K562 (cell line): ENCODE measurements around the gene LRCH1. TPM values are rescaled to one million over a fixed set of nuclear protein-coding genes. Genes with fewer than 3 reads are reported as not detected.

ENCODE experiments used
- ATAC-seq: fragments of 200-7000 bp; cut with Tn5 transposase; 3 replicates; pipeline ENCODE4 v1.9.1; 2020; ENCODE audit warnings: moderate library complexity
- BruUV-seq: library from RNA; stranded (reverse); fragments of 400-500 nt; replicated peaks from 2 replicates; lab custom pipeline; 2021; lab: Mats Ljungman, UMichigan
- CTCF ChIA-PET: fragments of 300-600 bp; formaldehyde crosslinking; extraction: SDS; loops from one replicate; lab custom pipeline; 2021; ENCODE audit warnings: low intra/inter-chr PET ratio; lab: Yijun Ruan, JAX
- POLR2A ChIA-PET: fragments of 300-600, 350-650 bp; sonication (Branson Sonifier 250); formaldehyde crosslinking; extraction: SDS; loops from one replicate; lab custom pipeline; 2021; ENCODE audit warnings: antibody characterized with exemption, inconsistent platforms; lab: Yijun Ruan, JAX
- DNase-seq, 4 experiments: peaks; one replicate each; pipeline versions ENCODE4 v3.0.0 to v3.0.0-alpha.2; 2011 to 2018; ENCODE audit warnings: low spot score in 3 of 4, mixed read lengths in 3 of 4; ENCODE audit errors: extremely low read depth in 1 of 4
- FAIRE-seq: peaks from 2 replicates; lab custom pipeline; 2011; peaks lifted over from hg19 to GRCh38; lab: Jason Lieb, UNC
- H2AFZ ChIP-seq: 2 replicates; pipeline ENCODE4 v1.6.0; 2011; ENCODE audit warnings: low read depth, low read length, control low read depth, inconsistent platforms
- H3K27ac ChIP-seq: fragments of 200-600 bp; 3 replicates; pipeline ENCODE4 v1.8.0; 2011; ENCODE audit warnings: low read depth, mild to moderate bottlenecking, control low read depth, inconsistent platforms, low read length, moderate library complexity, mixed read lengths; ENCODE audit errors: extremely low read depth
- H3K27me3 ChIP-seq, 2 experiments: fragments of 300-600 bp in 1 of 2; 2 replicates in 1 of 2; 3 replicates in 1 of 2; pipeline versions ENCODE4 v1.6.0 to v1.8.0; 2011; ENCODE audit warnings: inconsistent platforms in 2 of 2, low read length in 2 of 2, mild to moderate bottlenecking in 1 of 2, mixed read lengths in 1 of 2, moderate library complexity in 1 of 2; ENCODE audit not compliant: control insufficient read depth in 2 of 2, insufficient read depth in 2 of 2
- H3K36me3 ChIP-seq: fragments of 300-600 bp; 3 replicates; pipeline ENCODE4 v1.8.0; 2011; ENCODE audit warnings: mild to moderate bottlenecking, low read length, inconsistent platforms; ENCODE audit not compliant: control insufficient read depth, insufficient read depth
- H3K4me1 ChIP-seq, 2 experiments: fragments of 200-600 bp in 1 of 2; replicated peaks in 1 of 2; 2 replicates in 1 of 2; 3 replicates in 1 of 2; pipeline versions ENCODE4 v1.5.1 to v1.8.0; 2011; ENCODE audit warnings: inconsistent platforms in 2 of 2, low read length in 2 of 2, mild to moderate bottlenecking in 1 of 2, mixed read lengths in 1 of 2, moderate library complexity in 1 of 2; ENCODE audit not compliant: control insufficient read depth in 2 of 2, insufficient read depth in 2 of 2
- H3K4me2 ChIP-seq: 2 replicates; pipeline ENCODE4 v1.6.1; 2011; ENCODE audit warnings: low read length, control low read depth, inconsistent platforms, mixed read lengths; ENCODE audit not compliant: insufficient read depth
- H3K4me3 ChIP-seq: fragments of 200-600 bp; sonication (generic), shearing (Covaris generic); 2 replicates; pipeline ENCODE4 v1.5.1; 2016; ENCODE audit warnings: control low read depth, inconsistent platforms
- H3K79me2 ChIP-seq: fragments of 200-600 bp; 3 replicates; pipeline ENCODE4 v1.8.0; 2011; ENCODE audit warnings: low read length, inconsistent platforms; ENCODE audit not compliant: control insufficient read depth, insufficient read depth
- H3K9ac ChIP-seq, 2 experiments: 2 replicates each; pipeline versions ENCODE4 v1.6.0 to v1.6.1; 2011; ENCODE audit warnings: low read depth in 2 of 2, low read length in 2 of 2, control low read depth in 1 of 2, inconsistent platforms in 1 of 2, mild to moderate bottlenecking in 1 of 2, mixed read lengths in 1 of 2; ENCODE audit not compliant: insufficient read depth in 1 of 2
- H3K9me1 ChIP-seq: one replicate; pipeline ENCODE4 v1.6.0; 2011; ENCODE audit warnings: inconsistent platforms, mild to moderate bottlenecking, low read length, moderate library complexity; ENCODE audit not compliant: control insufficient read depth, insufficient read depth
- H3K9me3 ChIP-seq: replicated peaks from 2 replicates; pipeline ENCODE4 v1.5.1; 2011; ENCODE audit warnings: low read depth, low read length, inconsistent platforms; ENCODE audit not compliant: control insufficient read depth, insufficient read depth
- H4K20me1 ChIP-seq: replicated peaks from 2 replicates; pipeline ENCODE4 v1.6.1; 2011; ENCODE audit warnings: low read length, inconsistent platforms, mixed read lengths; ENCODE audit not compliant: control insufficient read depth, insufficient read depth
- ARNT ChIP-seq, 2 experiments: fragments of 450-650 bp; IDR thresholded peaks; 2 replicates each; pipeline ENCODE4 v1.6.1; 2016; ENCODE audit warnings: mild to moderate bottlenecking in 1 of 2
- CTBP1 ChIP-seq: fragments of 450-650 bp; IDR thresholded peaks from 2 replicates; pipeline ENCODE4 v1.6.1; 2016; ENCODE audit warnings: borderline replicate concordance
- DACH1 ChIP-seq: fragments of 450-650 bp; IDR thresholded peaks from 2 replicates; pipeline ENCODE4 v1.6.1; 2018; ENCODE audit not compliant: partially characterized antibody
- MAZ ChIP-seq, 2 experiments: fragments of 450-650 bp in 1 of 2; sonication (generic) in 1 of 2; formaldehyde crosslinking; IDR thresholded peaks in 1 of 2; conservative IDR thresholded peaks in 1 of 2; 2 replicates each; pipeline versions ENCODE4 v1.4.0 to v1.5.0; 2020; ENCODE audit warnings: mild to moderate bottlenecking in 1 of 2, missing genetic modification reagents in 1 of 2
- NFRKB ChIP-seq: fragments of 450-650 bp; IDR thresholded peaks from 2 replicates; pipeline ENCODE4 v1.6.1; 2016; ENCODE audit warnings: low read depth
- NONO ChIP-seq, 2 experiments: fragments of 200-400 bp in 1 of 2; fragments of 450-650 bp in 1 of 2; formaldehyde crosslinking in 1 of 2; IDR thresholded peaks; 2 replicates each; pipeline ENCODE4 v1.6.1; 2017; ENCODE audit warnings: low read depth in 2 of 2, mild to moderate bottlenecking in 2 of 2, moderate library complexity in 2 of 2, low read length in 1 of 2
- NRF1 ChIP-seq, 2 experiments: fragments of 450-650 bp; IDR thresholded peaks in 1 of 2; conservative IDR thresholded peaks in 1 of 2; 2 replicates each; pipeline ENCODE4 v1.6.1; 2014; ENCODE audit warnings: mild to moderate bottlenecking in 2 of 2
- RFX7 ChIP-seq: fragments of 250-450 bp; sonication (Bioruptor Pico); IDR thresholded peaks from 2 replicates; pipeline ENCODE4 v1.5.1; 2021; ENCODE audit warnings: mild to moderate bottlenecking
- SMARCA4 ChIP-seq: fragments of 450-650 bp; IDR thresholded peaks from 2 replicates; pipeline ENCODE4 v1.6.1; 2016
- ZNF212 ChIP-seq: fragments of 450-650 bp; formaldehyde crosslinking; IDR thresholded peaks from 2 replicates; pipeline ENCODE4 v1.4.0; 2020; ENCODE audit warnings: mild to moderate bottlenecking
- ZNF24 ChIP-seq: fragments of 450-650 bp; IDR thresholded peaks from 2 replicates; pipeline ENCODE4 v1.6.1; 2016
- ZNF57 ChIP-seq: fragments of 450-650 bp; formaldehyde crosslinking; IDR thresholded peaks from 2 replicates; pipeline ENCODE4 v1.4.0; 2020; ENCODE audit warnings: mild to moderate bottlenecking, moderate library complexity
- WGBS: fragments of 100-300 bp; shearing (Covaris generic); methylation state at CpG from one replicate; pipeline ENCODE4 v1.1.6; 2016; ENCODE audit warnings: low coverage, mixed read lengths; ENCODE audit not compliant: insufficient coverage; ENCODE audit errors: missing lambda C conversion rate; 5-methylcytosine and 5-hydroxymethylcytosine counted together
- in situ Hi-C: fragments of 300-500 bp; cut with MboI; formaldehyde crosslinking; loops from 4 replicates; pipeline ENCODE4 v1.15.0; 2018; ENCODE audit warnings: inconsistent platforms, mixed read lengths
- intact Hi-C: fragments of 100-400 bp; cut with micrococcal nuclease; formaldehyde crosslinking; loops from 2 replicates; pipeline ENCODE4 v1.14.2; 2022
- polyA plus RNA-seq, 8 experiments: library from polyadenylated mRNA; depleted of rRNA in 4 of 8; stranded (reverse) in 5 of 8; unstranded in 3 of 8; fragments of >200 nt; fragmentation: Nextera tagmentation in 2 of 8; fragmentation: Illumina TruSeq in 1 of 8; extraction: Ambion mirVana in 2 of 8; extraction: Trizol in 1 of 8; gene quantifications; 2 replicates each; pipeline versions ENCODE4 v1.2.1 to v1.2.3, GENCODE V29; 2011 to 2014; ENCODE audit warnings: inconsistent platforms in 1 of 8, missing spikeins in 1 of 8
- total RNA-seq, 7 experiments: library from RNA; depleted of rRNA in 6 of 7; stranded (reverse); fragments of >200 nt in 6 of 7; fragmentation: Illumina TruSeq in 2 of 7; extraction: Trizol in 2 of 7; gene quantifications; 2 replicates each; pipeline versions ENCODE4 v1.2.1 to v1.2.3, GENCODE V29; 2011 to 2021; ENCODE audit warnings: low replicate concordance in 1 of 7
- TF ChIP-seq, protein P1 (sequence below): fragments of 250-450 bp; sonication (Bioruptor Pico); IDR thresholded peaks from 2 replicates; pipeline ENCODE4 v1.4.0; 2020; ENCODE audit warnings: mild to moderate bottlenecking

Gene LRCH1
- total and polyA plus RNA-seq, 9 of the 15 experiments (the other 6 are each of a cell fraction or from before 2014, with no cell fraction given) = 1.1 to 6.8 (median 3.7) TPM

DNA sequence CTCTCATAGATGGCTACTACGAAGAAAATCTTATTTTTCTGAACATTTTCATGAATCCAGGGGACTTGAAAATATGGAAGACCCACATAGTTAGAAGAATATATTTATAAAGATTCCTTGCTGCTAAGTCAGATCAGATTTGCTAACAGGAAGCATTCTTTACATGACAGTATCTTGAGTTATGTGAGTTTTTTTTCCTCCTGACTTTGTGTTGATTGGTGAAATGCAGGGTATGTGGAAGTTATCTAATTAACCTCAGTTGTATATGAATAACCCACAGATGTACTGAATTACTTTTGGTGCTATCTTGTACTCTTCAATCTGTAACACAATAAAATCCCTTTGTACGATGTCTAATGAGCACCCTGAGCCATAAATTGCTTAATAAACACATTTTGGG is 190.2 kb downstream of the LRCH1 start:
- H3K27me3 ChIP-seq = no peaks in the 10 kb centered on the region
- 100% methylated on average over 1 of the region's 2 CpGs for WGBS
- no peak for FAIRE-seq

More for the DNA sequence above, 190.2 kb downstream of the LRCH1 start:
- no peak for TF ChIP-seq ZNF212 (CRISPR knock-in tag)
- no peak for TF ChIP-seq NRF1 (conservative IDR thresholded peaks at IDR 0.05 in 1 of 2, IDR thresholded peaks at IDR 0.05 in 1 of 2)
- TF ChIP-seq, protein P1, sequence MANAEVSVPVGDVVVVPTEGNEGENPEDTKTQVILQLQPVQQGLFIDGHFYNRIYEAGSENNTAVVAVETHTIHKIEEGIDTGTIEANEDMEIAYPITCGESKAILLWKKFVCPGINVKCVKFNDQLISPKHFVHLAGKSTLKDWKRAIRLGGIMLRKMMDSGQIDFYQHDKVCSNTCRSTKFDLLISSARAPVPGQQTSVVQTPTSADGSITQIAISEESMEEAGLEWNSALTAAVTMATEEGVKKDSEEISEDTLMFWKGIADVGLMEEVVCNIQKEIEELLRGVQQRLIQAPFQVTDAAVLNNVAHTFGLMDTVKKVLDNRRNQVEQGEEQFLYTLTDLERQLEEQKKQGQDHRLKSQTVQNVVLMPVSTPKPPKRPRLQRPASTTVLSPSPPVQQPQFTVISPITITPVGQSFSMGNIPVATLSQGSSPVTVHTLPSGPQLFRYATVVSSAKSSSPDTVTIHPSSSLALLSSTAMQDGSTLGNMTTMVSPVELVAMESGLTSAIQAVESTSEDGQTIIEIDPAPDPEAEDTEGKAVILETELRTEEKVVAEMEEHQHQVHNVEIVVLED (CRISPR knock-in tag) = no peak
- TF ChIP-seq RFX7 (CRISPR knock-in tag) = no peak
- no peak for TF ChIP-seq NFRKB
- no peak for TF ChIP-seq ZNF24
- no peak for TF ChIP-seq CTBP1
- TF ChIP-seq ARNT (IDR thresholded peaks at IDR 0.05) = no peak
- TF ChIP-seq DACH1 = no peak
- no peak for TF ChIP-seq ZNF57
- no peak for TF ChIP-seq MAZ (CRISPR knock-in tag; conservative IDR thresholded peaks at IDR 0.05 in 1 of 2, IDR thresholded peaks at IDR 0.05 in 1 of 2)
- TF ChIP-seq SMARCA4 = no peak
- no peak for TF ChIP-seq NONO (IDR thresholded peaks at IDR 0.05; ENCODE audit: low read depth in 2 of 2, low read length in 1 of 2)
- CTCF ChIA-PET = no interaction called here
- intact Hi-C loops (no loop called here), in situ Hi-C loops (no loop called here)
- no TSS peak for BruUV-seq
- H3K36me3 ChIP-seq = peaks cover 4% of the 10 kb centered on the region; the same call in 1 of the 3 replicates
- POLR2A ChIA-PET = no interaction called here
- no peaks in the 10 kb centered on the region for H3K9me1 ChIP-seq
- ATAC-seq (no peak), DNase-seq (no peak)
- H3K27ac ChIP-seq = no peak overlapping the region
- no peak overlapping the region for H2AFZ ChIP-seq
- H3K9ac ChIP-seq = no peak overlapping the region
- no peaks in the 10 kb centered on the region for H3K79me2 ChIP-seq
- no peaks in the 10 kb centered on the region for H3K4me1 ChIP-seq
- no peaks in the 10 kb centered on the region for H3K9me3 ChIP-seq
- no peak overlapping the region for H3K4me2 ChIP-seq
- H4K20me1 ChIP-seq = no peaks in the 10 kb centered on the region
- H3K4me3 ChIP-seq = no peak overlapping the region
